GM21447 (cell line): ENCODE data around the gene TBX21.

Source experiments
- ATAC-seq: cut with Tn5 transposase; IDR thresholded peaks from one replicate; pipeline ENCODE4 v1.9.1; 2021; ENCODE audit not compliant: unreplicated experiment

TBX21 gene

DNA sequence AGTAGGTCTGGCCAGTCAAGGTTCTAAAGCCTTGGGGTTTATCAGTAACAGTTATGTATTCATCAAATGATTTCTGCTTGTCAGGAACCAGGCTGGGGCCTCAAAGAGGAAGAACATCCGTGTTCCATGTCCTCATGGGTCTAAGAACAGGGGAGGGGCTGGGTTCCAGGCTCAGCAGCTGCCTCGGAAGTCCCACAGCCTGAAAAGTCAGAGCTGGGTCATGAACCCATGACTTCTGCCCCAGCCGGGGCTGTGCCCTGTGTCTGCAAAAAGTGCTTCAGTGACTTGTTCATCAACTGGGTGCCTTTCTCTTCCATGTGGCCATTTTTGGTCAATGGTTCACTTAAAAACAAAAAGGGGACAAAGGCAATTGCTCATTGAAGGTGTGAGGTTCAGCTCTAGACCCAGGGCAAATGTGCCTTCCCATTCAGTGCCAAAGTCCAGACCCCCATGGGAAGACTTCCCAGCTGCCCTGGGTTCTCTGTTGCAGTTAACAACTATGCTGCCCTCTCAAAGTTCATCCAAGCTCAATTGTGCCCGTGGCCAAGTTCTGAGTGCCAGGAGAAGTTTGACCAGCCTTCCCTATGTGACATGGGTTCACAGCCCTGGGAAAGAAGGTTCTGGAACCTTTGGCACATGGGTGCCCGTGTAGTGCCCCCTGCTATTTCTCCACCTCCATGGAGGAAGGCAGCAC lies 20.6 kb upstream of the TBX21 start:
- ATAC-seq: no peak

DNA sequence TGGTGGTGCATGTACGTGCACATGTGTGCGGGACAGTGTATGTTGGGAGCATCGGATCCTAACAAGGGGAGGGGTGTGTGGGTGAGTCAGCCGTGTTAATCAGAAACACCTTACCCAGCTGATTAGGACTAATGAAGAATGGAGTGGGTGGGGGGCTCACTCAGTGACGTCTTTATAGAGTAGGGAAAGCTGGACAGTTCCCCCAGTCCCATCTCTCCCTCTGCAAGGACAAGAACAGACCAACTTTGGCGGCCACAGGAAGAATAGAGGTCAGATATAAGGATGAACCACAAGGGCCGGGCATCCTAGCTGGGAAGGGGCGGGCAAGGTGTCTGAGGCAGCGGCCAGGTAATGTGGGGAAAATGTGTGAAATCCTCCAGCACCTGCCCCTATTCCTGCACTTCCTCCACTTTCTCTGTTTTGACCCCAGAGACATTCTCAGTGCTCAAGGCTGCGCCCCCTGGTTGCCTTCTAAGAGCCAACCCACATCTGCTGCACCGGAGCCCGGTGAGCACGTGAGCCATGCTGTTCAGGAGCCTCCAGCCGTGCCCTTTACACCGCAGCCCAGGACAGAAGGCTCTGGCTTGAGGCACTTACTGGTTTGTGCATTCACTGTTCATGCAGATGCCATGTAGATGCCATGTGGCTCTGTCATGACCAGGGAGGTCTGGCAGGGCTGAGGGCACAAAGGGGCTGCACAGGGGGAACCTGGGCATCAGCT lies 18.9 kb upstream of the TBX21 start:
- no peak for ATAC-seq

DNA sequence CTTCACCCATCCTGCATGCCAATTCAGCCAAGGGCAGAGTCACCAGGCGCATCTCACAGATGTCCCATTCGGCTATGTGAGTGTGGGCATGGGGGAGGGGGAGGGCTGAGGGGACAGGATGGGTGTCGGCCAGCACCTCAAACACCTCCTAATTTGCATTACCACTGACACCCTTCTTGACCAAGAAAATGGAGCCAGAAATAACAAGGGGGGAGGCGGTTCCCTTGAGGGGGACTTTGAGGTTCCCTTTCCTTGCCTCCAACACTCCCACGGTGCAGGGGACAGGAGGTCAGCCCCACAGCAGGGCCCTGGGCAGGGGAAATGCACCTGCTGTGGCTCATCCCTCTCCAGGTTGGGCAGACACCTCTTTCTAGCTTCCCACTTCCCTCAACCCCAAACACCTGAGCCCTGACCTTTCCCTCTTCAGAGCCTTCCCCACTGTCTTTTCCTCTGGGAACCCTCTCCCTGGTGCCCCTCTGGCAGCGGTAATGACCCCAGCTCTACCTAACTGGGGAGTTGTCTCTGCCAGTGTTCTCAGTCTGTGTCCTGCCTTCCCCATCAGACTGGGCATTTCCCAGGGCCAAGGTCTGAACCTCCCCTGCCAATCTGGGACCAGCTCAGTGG lies 18.2 kb upstream of the TBX21 start:
- no peak for ATAC-seq

DNA sequence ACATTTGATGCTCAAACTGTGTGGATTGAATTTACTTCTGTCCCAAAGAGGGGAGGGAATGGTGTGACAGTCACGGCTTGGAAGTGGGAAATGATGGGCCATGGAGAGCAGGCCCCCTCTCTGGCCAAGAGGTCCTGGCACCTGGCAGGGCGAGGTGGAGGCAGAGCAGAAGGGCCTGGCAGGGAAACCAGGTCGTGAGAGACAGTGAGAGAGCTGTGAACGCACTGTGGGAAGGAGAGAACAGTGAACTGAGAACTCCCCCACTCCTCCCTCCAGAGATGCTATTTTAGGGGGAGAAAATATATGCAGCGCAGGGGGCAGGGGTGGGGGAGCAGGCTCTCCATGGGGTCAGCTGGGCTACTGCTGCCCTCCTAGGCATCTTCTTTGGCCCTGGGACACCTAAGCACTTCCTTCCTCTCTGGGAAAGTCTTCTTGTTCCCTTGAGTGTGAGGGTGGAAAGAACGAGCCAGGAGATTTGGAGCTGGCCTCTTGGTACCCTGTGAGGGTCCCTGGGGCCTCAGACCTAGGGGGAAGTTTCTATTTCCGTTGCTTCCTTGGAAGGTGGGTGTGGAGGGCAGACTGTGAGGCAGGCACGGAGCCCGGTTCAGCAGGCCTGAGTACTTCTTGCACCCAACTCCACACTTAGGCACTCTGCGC lies 17.2 kb upstream of the TBX21 start:
- no peak for ATAC-seq

DNA sequence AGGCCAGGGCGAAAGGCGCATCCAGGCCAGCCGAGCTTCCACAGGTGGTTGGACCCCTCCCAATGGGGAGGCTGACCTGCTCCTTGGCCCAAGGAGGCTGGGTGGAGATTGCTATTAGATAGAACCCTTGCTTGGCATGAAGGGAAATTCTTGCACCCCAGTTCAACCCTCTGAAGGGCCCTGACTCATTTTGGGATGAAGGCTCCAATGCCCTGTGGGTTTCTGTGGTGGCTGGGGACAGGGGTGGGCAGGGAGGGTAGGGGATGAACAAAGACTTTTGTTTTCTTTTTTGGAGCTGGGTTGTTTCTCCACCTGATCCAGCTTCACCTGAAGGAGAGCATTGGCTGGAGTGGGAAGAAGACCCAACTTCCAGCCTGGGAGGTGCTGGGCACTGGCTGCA lies 16.7 kb upstream of the TBX21 start:
- no peak for ATAC-seq

DNA sequence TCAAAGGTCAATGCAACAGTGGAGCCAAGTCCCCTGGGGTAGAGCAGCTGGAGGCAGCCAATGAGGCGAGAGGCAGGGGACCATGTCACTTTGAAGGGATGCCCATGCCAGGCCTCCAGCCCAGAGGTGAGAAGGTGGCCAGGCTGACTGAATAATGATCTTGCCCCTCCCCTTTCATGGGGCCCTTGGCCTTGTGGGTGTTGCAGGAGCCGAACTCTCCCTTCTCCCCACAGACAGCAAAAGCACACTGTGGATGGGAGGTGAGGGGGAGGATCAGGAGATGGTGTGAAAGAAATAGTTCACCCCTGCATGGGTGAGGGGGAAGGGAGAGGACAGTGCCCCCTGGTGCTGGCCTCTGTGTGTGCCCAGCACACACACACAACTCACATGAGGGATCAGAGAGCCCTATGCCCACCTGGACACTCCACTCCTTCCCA lies 15.8 kb upstream of the TBX21 start:
- peak; percentile 37 for ATAC-seq

DNA sequence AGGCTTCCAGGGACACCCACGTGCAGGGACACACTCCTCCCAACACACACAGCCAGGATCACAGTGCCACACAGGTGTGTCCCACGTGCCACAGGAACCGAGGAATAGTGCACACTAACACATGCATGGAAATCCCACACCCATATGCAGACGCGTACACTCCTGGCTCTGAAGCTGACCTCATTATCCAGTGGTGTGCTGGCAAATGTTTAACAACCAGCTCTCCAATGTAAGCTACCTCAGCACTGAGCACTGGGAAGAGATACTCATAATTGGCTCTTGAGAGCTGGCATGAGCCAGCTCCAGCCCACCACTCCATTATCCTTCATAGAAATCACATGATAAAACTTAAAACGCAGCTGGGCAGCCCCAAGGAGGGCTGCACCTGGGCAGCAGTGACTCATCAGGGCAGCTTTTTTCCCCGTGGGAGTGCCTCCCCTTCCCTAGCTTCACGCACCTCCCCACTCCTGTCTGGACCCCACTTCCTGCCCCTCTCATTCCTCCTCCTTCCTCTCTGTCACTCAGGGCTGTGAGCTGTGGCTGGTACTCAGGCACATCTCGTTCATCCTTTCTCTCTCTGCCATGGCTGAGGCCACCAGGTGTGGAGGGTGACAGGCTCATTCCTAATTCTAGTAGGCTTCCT lies 14.9 kb upstream of the TBX21 start:
- no peak for ATAC-seq

DNA sequence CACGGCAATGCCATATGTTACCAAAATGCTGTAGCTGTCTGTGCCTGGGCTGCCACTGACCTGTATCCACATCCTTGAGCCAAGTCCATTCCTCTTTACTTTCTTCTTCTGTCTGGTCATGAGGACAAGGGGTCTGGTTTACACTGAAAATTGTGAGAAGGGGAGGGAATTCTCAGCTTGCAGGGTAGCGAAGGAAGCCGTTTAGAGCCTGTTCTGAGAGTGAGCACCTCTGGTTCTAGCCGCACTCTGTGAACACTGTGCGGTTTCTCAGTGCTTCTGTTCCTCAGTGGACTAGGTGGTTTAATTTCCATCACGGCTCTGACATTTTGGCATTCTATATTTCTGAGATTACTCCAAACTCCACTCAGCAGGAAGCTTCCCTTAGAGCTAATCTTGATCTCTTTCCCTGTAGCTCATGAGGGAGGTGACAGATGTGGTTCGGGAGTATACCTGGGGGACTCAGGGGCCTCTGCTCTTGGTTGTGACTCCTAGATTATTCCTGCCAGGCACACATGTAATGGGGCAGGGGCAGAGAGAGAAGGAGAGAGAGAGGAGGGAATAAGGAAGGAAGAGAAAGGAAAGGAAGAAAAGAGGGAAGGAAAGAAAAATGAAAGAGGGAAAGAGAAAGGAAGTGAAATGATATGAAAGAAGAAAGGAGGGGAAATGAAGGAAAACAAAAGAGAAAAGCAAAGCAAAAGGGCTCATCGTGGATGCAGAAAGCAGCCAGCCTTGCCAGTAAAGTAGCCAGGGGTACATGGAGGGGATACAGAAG lies 14.2 kb upstream of the TBX21 start:
- no peak for ATAC-seq

DNA sequence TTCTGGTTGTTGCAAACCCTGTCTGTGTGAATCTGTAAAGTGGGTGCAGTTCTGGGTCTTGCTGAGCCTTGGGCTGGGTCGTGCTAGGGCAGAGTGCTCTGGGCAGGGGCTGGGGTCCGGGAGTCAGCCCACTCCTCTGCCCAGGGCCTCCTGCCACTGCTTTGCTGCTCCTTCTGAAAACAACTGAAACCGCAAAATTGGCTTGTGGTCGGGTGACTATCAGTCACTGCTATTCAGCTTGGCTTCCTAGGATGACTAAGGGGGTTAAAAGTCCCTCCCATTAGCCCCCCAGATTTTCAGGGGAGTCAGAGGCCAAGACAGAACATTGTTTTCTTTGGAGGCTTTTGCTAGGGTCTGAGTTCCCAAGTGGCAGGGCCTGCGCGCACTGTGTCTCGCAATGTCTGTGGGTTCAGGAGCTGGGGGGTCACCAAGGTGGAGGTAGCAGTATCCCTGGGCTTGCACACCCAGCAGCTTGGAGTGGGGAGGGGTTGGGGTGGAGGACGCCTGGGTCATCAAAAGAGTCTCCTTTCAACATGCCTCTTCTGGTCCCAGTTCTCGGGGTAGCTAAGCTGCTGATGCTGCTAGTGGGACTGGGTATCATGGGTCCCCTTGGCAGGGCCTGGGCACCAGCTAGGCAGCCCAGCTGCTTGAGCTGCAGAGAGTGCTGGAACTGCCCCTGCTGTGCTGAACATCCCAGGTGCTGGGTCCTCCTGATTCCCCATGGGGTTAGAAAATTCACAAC lies 13.5 kb upstream of the TBX21 start:
- no peak for ATAC-seq

DNA sequence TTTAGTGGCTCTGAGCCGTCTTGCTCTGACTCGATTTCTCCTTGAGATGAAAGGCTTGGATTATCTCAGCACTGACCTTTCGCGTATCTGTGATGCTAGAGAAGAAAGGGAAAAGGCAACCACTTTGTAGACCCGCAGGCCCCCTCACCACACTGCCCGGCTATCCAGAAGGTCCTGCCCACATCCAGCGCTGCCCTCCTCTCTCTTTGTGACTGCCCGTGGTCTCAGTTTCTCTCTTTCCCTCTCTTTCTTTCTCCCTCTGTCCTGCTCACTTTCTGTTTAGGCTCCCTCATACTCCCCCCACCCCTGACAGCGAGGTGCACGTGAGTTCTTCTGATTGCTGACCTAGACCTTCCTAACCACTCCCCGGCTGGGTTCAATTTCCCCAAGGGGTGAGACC lies 12.8 kb upstream of the TBX21 start:
- no peak for ATAC-seq

DNA sequence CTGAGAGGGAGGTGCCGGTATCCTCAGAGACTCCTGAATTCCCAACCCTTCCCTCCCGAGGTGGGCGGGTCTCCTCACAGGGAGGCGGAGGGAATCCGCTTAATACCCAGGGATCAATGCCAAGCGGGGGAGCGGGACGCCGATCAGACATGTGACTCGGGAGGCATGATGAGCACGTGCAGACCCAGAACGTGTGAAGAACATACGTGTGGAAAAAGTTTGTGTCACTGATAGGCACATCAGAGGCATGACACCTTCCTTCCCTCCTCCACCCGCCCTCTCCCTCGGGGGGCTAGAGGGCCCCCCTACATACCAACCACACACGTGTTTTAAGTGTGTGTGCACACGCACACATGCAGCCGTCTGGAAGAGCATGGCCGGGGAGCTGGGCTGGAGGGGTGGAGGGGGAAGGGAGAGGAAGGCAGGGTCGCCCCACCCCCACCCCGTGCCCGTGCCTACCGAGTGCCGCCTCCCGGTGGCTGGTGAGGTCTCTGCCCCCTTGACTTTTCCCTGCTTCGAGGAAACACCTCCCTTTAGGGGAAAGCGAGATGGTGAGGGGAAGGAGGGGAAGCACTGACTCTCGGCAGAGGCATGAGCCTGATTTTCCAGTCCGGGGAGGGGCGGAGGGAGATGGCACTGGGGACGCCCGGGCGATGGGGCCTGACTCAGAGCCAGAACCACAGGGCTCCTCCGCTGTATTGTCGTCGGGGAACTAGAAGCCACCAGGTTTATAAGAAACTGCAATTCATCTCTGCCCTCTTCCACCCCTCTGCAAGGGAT lies 12.1 kb upstream of the TBX21 start:
- ATAC-seq: peak; percentile 20

DNA sequence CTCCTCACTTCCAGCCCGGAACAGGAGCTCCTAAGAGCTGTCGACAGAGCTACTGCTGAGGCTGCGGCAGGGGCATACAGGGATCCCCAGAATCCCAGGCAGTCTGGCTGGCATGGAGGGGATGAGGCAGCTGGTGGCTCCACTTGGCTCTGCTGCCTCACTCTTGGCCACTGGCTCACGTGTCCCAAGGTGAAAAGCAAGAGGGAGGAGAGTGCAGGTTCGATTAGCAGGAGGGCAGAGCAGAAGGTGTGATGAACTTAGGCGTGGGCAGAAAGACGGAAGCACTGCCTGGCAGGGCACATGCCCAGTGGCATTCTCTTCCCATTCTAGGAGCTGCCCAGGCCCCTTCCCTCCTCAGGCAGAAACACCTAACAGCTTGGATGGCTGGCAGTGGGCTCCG lies 11.3 kb upstream of the TBX21 start:
- no peak for ATAC-seq

DNA sequence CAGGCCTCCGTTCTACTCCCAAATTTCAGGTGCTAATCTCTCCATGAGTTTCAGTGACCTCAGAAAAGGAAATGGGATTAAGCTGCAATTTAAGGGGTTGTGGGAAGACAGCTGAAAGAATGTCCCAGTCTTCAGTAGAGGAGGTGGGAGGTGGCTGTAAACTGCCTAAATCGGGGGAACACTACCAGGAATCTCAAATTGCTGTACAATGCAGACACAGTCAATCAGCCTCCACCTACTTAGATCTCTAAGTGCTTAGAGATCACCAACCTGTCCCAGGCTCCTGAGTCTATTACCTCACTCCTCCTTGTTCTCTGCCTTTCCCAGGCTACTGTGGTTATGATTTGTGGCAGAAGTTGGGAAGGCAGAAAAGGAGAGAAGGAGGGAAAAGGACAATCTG lies 8.3 kb upstream of the TBX21 start:
- ATAC-seq: no peak

DNA sequence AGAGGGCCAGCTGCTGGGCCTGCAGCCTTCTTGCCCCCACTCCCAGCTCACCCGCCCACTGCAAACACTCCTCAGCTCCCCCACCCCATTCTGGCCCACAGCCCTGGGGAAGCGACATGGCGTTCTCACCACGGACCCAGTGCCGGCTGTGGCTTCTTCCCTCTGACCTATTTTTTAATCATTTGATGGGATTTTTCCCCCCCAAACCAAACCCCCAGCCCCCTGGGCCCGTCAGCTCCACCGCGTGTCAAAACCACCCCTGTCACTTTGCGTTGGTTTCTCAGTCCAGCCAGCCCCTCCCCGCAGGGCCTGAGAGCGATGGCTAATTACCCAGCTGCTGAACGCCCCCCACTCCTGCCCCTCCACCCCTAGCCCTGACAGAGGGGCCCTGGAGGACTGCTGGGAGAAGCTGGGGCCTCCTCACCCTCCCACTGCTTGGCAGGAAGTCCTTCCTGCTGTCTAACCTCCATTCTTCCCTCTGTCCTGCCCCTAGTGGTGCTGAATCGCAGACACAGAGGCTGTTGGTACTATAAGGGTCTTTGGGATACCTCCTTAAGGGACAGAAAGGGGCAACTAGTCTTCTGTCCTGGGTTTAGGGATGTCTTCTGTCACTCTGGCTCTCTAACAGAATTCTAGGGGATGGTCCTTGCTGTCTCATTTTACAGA lies 7.5 kb upstream of the TBX21 start:
- ATAC-seq: no peak

DNA sequence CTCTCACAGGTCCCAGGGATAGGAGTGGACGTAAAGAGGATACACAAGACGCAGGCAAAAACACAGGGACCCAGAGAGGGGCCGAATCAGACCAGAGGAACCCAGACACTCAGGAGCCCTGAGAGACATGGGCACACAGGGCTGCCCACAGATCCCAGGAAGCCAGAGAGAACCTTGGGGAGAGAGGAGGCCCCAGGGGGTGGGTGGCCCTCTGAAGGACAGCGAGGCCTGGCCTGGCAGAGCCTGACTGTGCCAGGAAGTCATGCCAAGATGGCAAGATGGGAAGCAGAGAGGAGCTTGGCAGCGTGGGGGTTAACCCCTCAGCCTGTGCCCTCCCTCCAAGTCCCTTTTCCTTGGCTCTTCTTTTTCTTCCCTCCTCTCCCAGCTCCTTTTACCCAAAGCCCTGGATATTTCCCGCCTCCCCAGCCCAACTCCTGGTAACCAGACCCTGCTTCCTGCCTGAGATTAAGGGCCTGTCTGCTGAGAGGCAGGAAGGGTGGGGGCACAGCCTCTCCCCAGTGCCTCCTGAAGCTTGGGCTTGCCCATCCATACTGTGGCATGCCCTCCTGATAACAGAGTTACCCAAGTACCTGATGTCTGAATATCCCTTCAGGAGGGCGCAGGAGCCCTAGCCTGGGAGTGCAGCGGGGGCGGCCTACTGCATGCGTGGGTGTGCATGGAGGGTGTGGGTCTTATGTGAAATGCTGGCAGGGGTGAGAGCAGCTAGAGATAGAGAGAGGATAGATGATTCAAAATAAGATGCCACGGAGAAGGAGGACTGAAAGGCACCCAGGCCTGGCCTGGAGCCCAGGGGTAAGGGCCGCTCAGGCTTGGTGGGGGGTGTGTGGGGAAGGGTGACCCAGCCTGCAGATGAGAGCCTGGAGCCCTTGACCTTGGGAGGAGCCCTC lies 6.0 kb upstream of the TBX21 start:
- ATAC-seq: no peak

DNA sequence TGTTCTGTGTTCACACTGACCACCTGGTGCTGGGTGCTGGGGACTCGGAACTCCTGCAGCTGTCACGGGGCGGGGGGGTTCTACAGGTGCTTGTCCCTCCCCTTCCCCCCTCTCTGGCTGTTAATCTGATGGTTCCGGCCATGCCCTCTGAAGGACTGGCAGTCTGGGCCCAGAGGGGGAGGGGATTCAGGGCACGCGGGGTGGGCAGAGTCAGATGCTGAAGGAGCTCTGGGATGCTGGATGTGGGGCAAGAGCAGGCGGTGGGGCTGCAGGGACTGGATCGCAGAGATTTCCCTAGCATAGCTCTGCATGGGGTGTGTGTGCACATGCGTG lies 5.4 kb upstream of the TBX21 start:
- ATAC-seq: no peak

DNA sequence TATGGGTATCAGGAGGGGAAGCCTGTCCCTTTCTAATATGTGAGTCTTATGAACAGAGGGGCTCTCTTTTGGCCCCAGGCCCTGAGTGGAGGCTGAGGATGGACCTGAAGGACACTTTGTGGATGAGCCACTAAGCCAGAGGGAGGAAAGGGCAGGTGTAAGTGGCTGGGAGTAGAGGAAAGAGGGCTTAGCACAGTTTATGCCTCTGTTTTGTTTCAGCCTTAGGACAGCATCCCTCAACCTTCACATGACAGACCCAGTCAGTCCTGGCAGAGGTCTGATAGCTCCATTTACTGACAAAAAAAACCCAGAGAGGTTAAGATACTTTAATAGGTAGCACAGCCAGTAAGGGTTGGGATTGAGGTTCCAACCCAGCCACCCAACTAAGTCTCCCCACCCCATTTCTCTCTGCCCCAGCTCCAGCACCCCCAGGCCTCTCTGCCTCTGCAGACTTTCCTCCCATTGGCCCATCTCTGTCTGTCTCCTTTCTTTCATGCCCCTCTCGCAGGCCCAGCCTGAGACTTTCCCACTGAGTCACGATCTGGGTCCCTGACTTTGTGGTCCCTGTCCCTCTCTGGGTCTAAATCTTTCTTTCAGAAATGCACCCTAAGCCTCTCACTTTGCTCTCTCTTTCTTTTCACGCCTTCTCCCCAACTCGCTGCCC lies 4.7 kb upstream of the TBX21 start:
- no peak for ATAC-seq
